SK-N-SH treated with all-trans-retinoic acid at 6 μM for 48 hours (cell line): Measurements from ENCODE around the gene HMGXB4.
A peak's percentile ranks its signal among the peaks of the same experiment; 100 is the strongest.

Source experiments
- ATAC-seq: fragments of 200-7000 bp; cut with Tn5 transposase; 3 replicates; pipeline ENCODE4 v1.9.1; 2020; ENCODE audit warnings: mild to moderate bottlenecking, moderate library complexity
- ARNTL ChIP-seq: fragments of 450-650 bp; formaldehyde crosslinking; IDR thresholded peaks from 2 replicates; pipeline ENCODE4 v1.5.0; 2020; ENCODE audit warnings: low read depth, mild to moderate bottlenecking, moderate library complexity, borderline replicate concordance
- BACH2 ChIP-seq: fragments of 250-450 bp; sonication (Bioruptor Pico); IDR thresholded peaks from 2 replicates; pipeline ENCODE4 v1.9.0; 2021; ENCODE audit warnings: mild to moderate bottlenecking, borderline replicate concordance
- ISL1 ChIP-seq: fragments of 250-450 bp; sonication (Bioruptor Pico); IDR thresholded peaks from 2 replicates; pipeline ENCODE4 v2.1.2; 2022; ENCODE audit warnings: mild to moderate bottlenecking, moderate library complexity
- OSR1 ChIP-seq: fragments of 250-450 bp; sonication (Bioruptor Pico); IDR thresholded peaks from 2 replicates; pipeline ENCODE4 v1.8.0; 2022; ENCODE audit warnings: moderate library complexity, mild to moderate bottlenecking, inconsistent platforms
- PATZ1 ChIP-seq: fragments of 250-450 bp; sonication (Bioruptor Pico); IDR thresholded peaks from 2 replicates; pipeline ENCODE4 v1.8.0; 2020; ENCODE audit warnings: mild to moderate bottlenecking, moderate library complexity, borderline replicate concordance
- POU6F1 ChIP-seq: fragments of 250-450 bp; sonication (Bioruptor Pico); IDR thresholded peaks from 2 replicates; pipeline ENCODE4 v1.8.0; 2021; ENCODE audit warnings: low read depth, mild to moderate bottlenecking, moderate library complexity, borderline replicate concordance
- PPARA ChIP-seq: fragments of 250-450 bp; sonication (Bioruptor Pico); IDR thresholded peaks from 2 replicates; pipeline ENCODE4 v1.5.0; 2020; ENCODE audit warnings: mild to moderate bottlenecking, borderline replicate concordance
- RARB ChIP-seq: fragments of 250-450 bp; sonication (Bioruptor Pico); IDR thresholded peaks from 2 replicates; pipeline ENCODE4 v1.8.0; 2021; ENCODE audit warnings: mild to moderate bottlenecking, moderate library complexity
- SNAI2 ChIP-seq: fragments of 250-450 bp; sonication (Bioruptor Pico); IDR thresholded peaks from 2 replicates; pipeline ENCODE4 v1.5.0; 2020; ENCODE audit warnings: mild to moderate bottlenecking, moderate library complexity
- TCF4 ChIP-seq: fragments of 250-450 bp; sonication (Bioruptor Pico); IDR thresholded peaks from 2 replicates; pipeline ENCODE4 v1.8.0; 2021; ENCODE audit warnings: mild to moderate bottlenecking, moderate library complexity, borderline replicate concordance
- TOX ChIP-seq: fragments of 250-450 bp; sonication (Bioruptor Pico); IDR thresholded peaks from 2 replicates; pipeline ENCODE4 v1.8.0; 2021; ENCODE audit warnings: mild to moderate bottlenecking, moderate library complexity, borderline replicate concordance
- ZC3H10 ChIP-seq: fragments of 250-450 bp; sonication (Bioruptor Pico); IDR thresholded peaks from 2 replicates; pipeline ENCODE4 v1.5.1; 2021; ENCODE audit warnings: mild to moderate bottlenecking, moderate library complexity
- ZFP3 ChIP-seq: fragments of 250-450 bp; sonication (Bioruptor Pico); IDR thresholded peaks from 2 replicates; pipeline ENCODE4 v1.5.0; 2020; ENCODE audit warnings: mild to moderate bottlenecking, moderate library complexity
- ZFP30 ChIP-seq: fragments of 450-650 bp; formaldehyde crosslinking; IDR thresholded peaks from 2 replicates; pipeline ENCODE4 v1.5.0; 2022; ENCODE audit warnings: mild to moderate bottlenecking, moderate library complexity
- ZNF565 ChIP-seq: fragments of 450-650 bp; formaldehyde crosslinking; conservative IDR thresholded peaks from 2 replicates; pipeline ENCODE4 v1.5.0; 2020; ENCODE audit warnings: low read depth, mild to moderate bottlenecking, moderate library complexity
- ZNF70 ChIP-seq: fragments of 450-650 bp; formaldehyde crosslinking; IDR thresholded peaks from 2 replicates; pipeline ENCODE4 v1.5.0; 2020; ENCODE audit warnings: mild to moderate bottlenecking, moderate library complexity
- TF ChIP-seq, protein P1 (sequence below): fragments of 250-450 bp; sonication (Bioruptor Pico); IDR thresholded peaks from 2 replicates; pipeline ENCODE4 v1.5.1; 2021; ENCODE audit warnings: mild to moderate bottlenecking, moderate library complexity
- TF ChIP-seq, protein P2 (sequence below): fragments of 250-450 bp; sonication (Bioruptor Pico); IDR thresholded peaks from 2 replicates; pipeline ENCODE4 v1.5.1; 2020; ENCODE audit warnings: low read depth, mild to moderate bottlenecking, moderate library complexity

Gene HMGXB4

DNA sequence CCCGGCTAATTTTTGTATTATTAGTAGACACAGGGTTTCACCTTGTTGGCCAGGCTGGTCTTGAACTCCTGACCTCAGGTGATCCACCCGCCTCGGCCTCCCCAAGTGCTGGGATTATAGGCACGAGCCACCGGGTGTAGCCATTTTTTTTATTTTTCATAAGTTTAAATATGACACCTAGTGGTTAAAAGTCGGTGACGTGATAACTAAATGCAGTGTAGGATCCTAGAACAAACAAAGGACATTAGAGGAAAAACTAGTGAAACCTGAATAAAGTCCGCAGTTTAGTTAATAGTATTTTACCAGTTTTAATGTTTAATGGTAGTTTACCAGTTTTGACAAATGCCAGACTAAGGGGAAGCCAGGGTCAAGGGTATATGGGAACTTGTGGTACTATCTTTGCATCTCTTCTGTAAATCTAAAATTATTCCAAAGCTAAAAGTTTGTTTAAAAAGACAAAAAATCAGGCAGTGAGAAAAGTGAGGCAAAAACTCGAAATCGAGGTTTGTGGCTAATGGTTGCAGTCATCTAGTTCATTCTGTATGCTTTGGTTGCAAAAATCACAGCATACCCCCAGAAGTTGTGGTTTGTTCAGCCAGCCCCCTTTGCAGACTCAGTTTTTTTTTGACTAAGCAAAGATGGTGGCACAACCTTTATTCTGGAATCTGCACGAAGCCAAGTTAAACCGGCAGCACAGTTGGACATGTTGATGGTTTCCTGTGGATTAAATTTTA is 72.0 kb downstream of the HMGXB4 start:
- no peak for ATAC-seq
- TF ChIP-seq, protein P1, sequence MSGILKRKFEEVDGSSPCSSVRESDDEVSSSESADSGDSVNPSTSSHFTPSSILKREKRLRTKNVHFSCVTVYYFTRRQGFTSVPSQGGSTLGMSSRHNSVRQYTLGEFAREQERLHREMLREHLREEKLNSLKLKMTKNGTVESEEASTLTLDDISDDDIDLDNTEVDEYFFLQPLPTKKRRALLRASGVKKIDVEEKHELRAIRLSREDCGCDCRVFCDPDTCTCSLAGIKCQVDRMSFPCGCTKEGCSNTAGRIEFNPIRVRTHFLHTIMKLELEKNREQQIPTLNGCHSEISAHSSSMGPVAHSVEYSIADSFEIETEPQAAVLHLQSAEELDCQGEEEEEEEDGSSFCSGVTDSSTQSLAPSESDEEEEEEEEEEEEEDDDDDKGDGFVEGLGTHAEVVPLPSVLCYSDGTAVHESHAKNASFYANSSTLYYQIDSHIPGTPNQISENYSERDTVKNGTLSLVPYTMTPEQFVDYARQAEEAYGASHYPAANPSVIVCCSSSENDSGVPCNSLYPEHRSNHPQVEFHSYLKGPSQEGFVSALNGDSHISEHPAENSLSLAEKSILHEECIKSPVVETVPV (CRISPR knock-in tag) = no peak
- no peak for TF ChIP-seq OSR1 (CRISPR knock-in tag)

- peak; percentile 62 for ATAC-seq
- TF ChIP-seq ISL1 (CRISPR knock-in tag) = no peak
- TF ChIP-seq OSR1 (CRISPR knock-in tag) = no peak
- TF ChIP-seq ZNF565 = no peak
- TF ChIP-seq ZFP30 = no peak
- TF ChIP-seq ZFP3 (CRISPR knock-in tag) = no peak
- no peak for TF ChIP-seq TOX (CRISPR knock-in tag)
- no peak for TF ChIP-seq ZNF70
- TF ChIP-seq RARB (CRISPR knock-in tag) = no peak
- no peak for TF ChIP-seq POU6F1 (CRISPR knock-in tag)
- TF ChIP-seq BACH2 (CRISPR knock-in tag) = no peak
- TF ChIP-seq, protein P1 (CRISPR knock-in tag) = no peak
- no peak for TF ChIP-seq PPARA (CRISPR knock-in tag)
- no peak for TF ChIP-seq ARNTL (CRISPR knock-in tag)
- TF ChIP-seq TCF4 (CRISPR knock-in tag) = no peak
- TF ChIP-seq PATZ1 (CRISPR knock-in tag) = no peak
- TF ChIP-seq ZC3H10 (CRISPR knock-in tag) = no peak
Measured at GRCh38 chr22:35330258-35330861, 73.1 kb downstream of the HMGXB4 start.

DNA sequence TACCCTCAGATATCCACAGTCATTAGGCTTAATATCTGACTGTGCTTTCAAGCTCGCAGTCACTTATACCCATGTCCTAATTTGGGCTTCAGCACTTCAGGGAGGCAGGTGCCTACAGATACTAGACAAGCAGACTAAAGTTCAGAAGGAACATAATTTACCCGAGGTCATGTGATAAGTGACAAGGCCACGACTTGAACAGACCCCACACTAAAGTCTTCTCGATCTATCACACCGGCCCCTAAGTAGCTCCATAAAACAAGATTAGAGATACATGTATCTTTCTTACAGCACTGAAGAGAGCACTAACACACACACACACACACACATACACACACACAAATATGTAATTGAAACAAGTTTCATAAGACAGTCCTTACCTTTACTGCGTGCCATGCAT is 75.0 kb downstream of the HMGXB4 start:
- TF ChIP-seq ZFP30 (no peak), PPARA (CRISPR knock-in tag) (no peak), ZC3H10 (CRISPR knock-in tag) (no peak), ISL1 (CRISPR knock-in tag) (no peak), OSR1 (CRISPR knock-in tag) (no peak), RARB (CRISPR knock-in tag) (no peak), TCF4 (CRISPR knock-in tag) (no peak), TOX (CRISPR knock-in tag) (no peak), SNAI2 (CRISPR knock-in tag) (no peak)
- TF ChIP-seq, protein P1 (CRISPR knock-in tag) = no peak
- TF ChIP-seq, protein P2, sequence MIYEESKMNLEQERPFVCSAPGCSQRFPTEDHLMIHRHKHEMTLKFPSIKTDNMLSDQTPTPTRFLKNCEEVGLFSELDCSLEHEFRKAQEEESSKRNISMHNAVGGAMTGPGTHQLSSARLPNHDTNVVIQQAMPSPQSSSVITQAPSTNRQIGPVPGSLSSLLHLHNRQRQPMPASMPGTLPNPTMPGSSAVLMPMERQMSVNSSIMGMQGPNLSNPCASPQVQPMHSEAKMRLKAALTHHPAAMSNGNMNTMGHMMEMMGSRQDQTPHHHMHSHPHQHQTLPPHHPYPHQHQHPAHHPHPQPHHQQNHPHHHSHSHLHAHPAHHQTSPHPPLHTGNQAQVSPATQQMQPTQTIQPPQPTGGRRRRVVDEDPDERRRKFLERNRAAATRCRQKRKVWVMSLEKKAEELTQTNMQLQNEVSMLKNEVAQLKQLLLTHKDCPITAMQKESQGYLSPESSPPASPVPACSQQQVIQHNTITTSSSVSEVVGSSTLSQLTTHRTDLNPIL (CRISPR knock-in tag) = no peak
- TF ChIP-seq, all 23 proteins: peak for 0
- ATAC-seq = no peak
